ENCODE measurements around the gene CACNG4.

Gene CACNG4

DNA sequence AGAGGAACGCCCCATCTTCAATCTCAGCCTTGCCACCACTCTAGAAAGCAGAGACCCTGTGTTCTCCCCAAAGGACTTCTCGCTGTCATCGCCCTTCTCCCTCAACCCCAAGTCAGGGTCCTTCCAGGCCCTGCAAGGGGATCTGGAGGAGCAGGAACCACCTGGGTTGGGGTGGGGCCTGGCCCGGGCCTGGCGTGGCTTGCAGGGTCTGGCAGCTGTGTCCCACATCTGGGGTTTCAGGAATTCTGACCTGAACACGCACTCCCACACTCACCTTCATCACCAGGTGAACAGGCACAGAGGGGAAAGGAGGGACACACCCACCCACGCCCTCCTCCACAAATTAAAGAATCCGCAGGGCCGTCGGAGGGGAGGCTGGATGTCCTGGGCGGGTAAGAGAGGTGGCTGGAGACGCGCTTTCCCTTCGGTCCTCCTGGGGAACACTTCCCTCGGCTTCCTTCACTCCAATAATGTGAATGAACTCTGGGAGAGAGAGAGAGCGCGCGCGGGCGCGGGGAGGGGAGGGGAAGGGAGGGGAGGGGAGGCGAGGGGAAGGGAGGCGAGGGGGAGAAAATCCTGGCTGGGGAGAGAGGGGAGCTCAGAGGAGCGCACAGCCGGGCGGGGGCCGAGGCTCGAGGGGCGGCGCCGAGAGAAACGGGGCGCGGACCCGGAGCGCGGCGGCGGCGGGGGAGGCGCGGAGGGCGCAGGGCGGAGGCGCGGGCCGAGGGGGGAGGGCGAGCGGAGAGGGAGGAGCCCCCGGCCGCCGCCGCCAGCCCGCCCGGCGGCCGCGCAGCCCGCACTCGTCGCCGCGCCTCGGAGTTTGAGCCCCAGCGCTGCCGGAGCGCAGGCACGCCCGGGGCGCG, at the start of gene CACNG4:
TSS of gene CACNG4 (plus strand) at position 799 of the 863 bp plus-strand sequence. CDS start 205 bp downstream, outside the sequence.
- DNase-seq (ENCODE audit: low read depth, low spot score): no peak
- TF ChIP-seq, protein P1, sequence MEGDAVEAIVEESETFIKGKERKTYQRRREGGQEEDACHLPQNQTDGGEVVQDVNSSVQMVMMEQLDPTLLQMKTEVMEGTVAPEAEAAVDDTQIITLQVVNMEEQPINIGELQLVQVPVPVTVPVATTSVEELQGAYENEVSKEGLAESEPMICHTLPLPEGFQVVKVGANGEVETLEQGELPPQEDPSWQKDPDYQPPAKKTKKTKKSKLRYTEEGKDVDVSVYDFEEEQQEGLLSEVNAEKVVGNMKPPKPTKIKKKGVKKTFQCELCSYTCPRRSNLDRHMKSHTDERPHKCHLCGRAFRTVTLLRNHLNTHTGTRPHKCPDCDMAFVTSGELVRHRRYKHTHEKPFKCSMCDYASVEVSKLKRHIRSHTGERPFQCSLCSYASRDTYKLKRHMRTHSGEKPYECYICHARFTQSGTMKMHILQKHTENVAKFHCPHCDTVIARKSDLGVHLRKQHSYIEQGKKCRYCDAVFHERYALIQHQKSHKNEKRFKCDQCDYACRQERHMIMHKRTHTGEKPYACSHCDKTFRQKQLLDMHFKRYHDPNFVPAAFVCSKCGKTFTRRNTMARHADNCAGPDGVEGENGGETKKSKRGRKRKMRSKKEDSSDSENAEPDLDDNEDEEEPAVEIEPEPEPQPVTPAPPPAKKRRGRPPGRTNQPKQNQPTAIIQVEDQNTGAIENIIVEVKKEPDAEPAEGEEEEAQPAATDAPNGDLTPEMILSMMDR (IDR thresholded peaks at IDR 0.05; ENCODE audit: insufficient read depth, low read length, missing control alignments): no peak
- CTCF ChIA-PET: no interaction called here
- POLR2A ChIA-PET: no interaction called here
- peak within 1 kb of the TSS; percentile 57 for H3K4me3 ChIP-seq (ENCODE audit: low read depth, low read length)

DNA sequence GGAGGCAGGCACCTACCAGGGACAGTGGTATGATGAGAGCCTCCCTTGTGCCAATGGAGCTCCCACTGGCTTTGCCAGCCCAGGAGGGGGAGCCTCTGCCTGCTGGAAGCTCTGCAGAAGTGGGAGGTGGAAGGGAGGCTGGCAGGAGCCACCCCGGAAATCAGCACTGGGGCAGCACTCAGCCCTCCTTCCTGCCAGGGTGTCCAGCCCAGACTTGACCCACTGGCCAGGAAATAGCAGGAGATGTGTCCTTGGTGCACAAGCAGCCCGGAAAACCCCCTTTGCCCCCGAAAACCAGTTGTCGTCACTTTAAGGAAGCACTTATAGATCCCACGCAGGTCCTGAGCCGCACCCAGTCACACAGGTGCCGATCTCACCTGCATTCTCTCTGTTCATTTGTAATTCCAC, 49.3 kb upstream of the CACNG4 start:
- ChIA-PET POLR2A (no interaction called here), CTCF (interaction anchor here (0.8 to 4.0 kb wide), 4 partner anchors 10 to 243 kb away, joined by 3 to 21 read pairs (median 8); no protein-coding TSS in a partner anchor)
- no peak overlapping the region for H3K4me3 ChIP-seq (ENCODE audit: low read depth, low read length)
- DNase-seq (ENCODE audit: low read depth, low spot score): no peak
- TF ChIP-seq, protein P1 (IDR thresholded peaks at IDR 0.05; ENCODE audit: insufficient read depth, low read length, missing control alignments): peak; percentile 59

DNA sequence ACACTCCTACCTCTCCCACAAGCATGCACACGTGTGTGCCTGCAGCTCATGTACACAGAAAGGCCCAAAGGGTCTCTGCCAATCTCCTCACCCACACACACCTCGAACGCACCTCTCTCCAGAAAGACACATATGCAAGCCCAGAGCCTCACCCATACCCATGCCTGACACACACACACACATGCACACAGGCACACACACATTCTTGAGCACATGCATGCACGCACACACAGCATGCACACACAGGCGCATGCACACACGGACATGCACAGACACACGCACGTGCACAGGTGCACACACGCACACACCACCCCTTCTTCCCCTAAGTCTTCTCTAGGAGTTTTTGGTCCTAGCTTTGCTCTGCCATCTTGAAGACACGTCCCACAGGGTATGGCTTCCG, 48.7 kb upstream of the CACNG4 start:
- no peak overlapping the region for H3K4me3 ChIP-seq (ENCODE audit: low read depth, low read length)
- CTCF ChIA-PET: interaction anchor here (1.1 to 4.0 kb wide), 4 partner anchors 9 to 242 kb away, joined by 3 to 21 read pairs (median 14); no protein-coding TSS in a partner anchor
- TF ChIP-seq, protein P1 (IDR thresholded peaks at IDR 0.05; ENCODE audit: insufficient read depth, low read length, missing control alignments): no peak
- no peak for DNase-seq (ENCODE audit: low read depth, low spot score)
- POLR2A ChIA-PET: no interaction called here

DNA sequence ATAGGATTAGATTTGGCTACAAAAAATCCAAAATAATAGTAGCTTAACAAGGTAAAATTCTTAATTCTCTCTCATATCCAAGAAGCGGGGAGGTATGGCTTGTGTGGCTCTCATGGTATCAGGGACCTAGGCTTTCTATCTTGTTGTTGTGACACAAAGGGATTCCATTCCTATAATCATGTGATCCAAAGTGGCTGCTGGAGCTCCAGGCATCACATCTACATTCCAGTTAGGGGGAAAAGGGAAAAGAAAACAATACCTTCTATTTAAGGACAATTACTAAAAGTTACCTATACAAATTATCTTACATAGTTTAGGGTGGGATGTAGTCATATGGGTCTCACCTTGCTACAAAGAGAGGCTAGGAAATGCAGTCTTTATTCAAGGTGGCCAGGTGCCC, 47.6 kb upstream of the CACNG4 start:
- TF ChIP-seq, protein P1 (IDR thresholded peaks at IDR 0.05; ENCODE audit: insufficient read depth, low read length, missing control alignments): no peak
- POLR2A ChIA-PET: no interaction called here
- DNase-seq (ENCODE audit: low read depth, low spot score): no peak
- CTCF ChIA-PET: interaction anchor here (0.8 to 4.0 kb wide), 7 partner anchors 8 to 717 kb away, joined by 3 to 21 read pairs (median 4); no protein-coding TSS in a partner anchor
- H3K4me3 ChIP-seq (ENCODE audit: low read depth, low read length): no peak overlapping the region

DNA sequence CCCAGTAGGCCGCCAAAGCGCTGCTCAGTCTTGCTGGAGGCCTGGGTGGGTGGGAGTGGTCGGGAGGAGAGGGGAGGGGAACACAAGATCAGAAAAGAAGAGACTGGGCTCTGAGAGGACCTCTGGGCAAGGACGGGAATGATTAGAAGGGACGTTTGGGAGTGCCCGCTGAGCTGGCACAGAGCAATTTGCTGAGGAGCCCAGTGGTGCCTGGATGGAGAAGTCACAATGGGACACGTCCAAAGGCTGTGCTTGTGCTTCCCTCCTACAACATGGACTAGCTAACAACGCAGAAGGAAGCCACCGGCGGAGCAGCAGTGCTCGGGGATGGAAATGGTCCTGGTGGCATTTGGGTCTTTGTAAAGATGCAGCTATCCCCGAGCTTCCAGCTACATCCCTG, 45.6 kb upstream of the CACNG4 start:
- DNase-seq (ENCODE audit: low read depth, low spot score): no peak
- POLR2A ChIA-PET: no interaction called here
- H3K4me3 ChIP-seq (ENCODE audit: low read depth, low read length): no peak overlapping the region
- TF ChIP-seq, protein P1 (IDR thresholded peaks at IDR 0.05; ENCODE audit: insufficient read depth, low read length, missing control alignments): no peak
- CTCF ChIA-PET: interaction anchor here (0.8 to 3.6 kb wide), 3 partner anchors 11 to 19 kb away, joined by 3 to 18 read pairs (median 3); no protein-coding TSS in a partner anchor

DNA sequence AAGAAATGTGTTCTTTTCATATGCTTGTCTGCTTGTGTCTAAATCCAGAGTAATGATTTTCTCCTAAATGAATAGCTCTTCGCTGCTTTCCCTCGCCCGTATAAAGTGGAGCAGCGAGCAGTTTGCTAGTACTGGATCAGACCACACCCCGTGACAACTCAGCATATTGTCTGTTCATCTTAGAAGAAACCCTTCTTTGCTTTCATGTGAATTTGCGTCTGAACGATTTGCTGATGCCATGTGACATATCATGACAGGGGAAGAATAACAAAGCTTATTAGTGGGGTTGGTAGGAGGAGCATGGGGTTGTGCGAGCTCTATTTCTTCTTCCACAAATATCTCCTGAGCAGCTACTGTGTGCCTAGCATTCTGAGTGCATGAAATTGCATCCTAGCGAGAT, 44.1 kb upstream of the CACNG4 start:
- ChIA-PET POLR2A (no interaction called here), CTCF (interaction anchor here (0.9 to 1.3 kb wide), 3 partner anchors 14 to 238 kb away, joined by 3 to 5 read pairs (median 4); no protein-coding TSS in a partner anchor)
- no peak overlapping the region for H3K4me3 ChIP-seq (ENCODE audit: low read depth, low read length)
- no peak for DNase-seq (ENCODE audit: low read depth, low spot score)
- TF ChIP-seq, protein P1 (IDR thresholded peaks at IDR 0.05; ENCODE audit: insufficient read depth, low read length, missing control alignments): no peak
